Thyroid gland (tissue), 4 donors: ENCODE results near the gene INO80C. TPM values are rescaled to one million over a fixed set of nuclear protein-coding genes. Genes with fewer than 3 reads are reported as not detected.

Experiments
- DNase-seq, 2 donors: peaks; one replicate each; pipeline ENCODE4 v3.0.0-alpha.2; 2019
- H3K27ac ChIP-seq, 3 donors: fragments of 200-600 bp; sonication (generic); 1 replicate in 2 of 3; 2 replicates in 1 of 3; pipeline ENCODE4 v1.5.1; 2016 to 2019; ENCODE audit warnings: mild to moderate bottlenecking in 1 of 3, moderate library complexity in 1 of 3
- H3K27me3 ChIP-seq: fragments of 200-600 bp; sonication (generic); one replicate; pipeline ENCODE4 v1.5.1; 2019
- H3K36me3 ChIP-seq, 2 donors: fragments of 200-600 bp; sonication (generic); one replicate each; pipeline ENCODE4 v1.5.1; 2016 to 2019
- H3K4me1 ChIP-seq, 2 donors: fragments of 200-600 bp; sonication (generic); one replicate each; pipeline ENCODE4 v1.5.1; 2017 to 2019
- H3K4me3 ChIP-seq, 3 donors: fragments of 200-600 bp; sonication (generic); replicated peaks in 1 of 3; 1 replicate in 2 of 3; 2 replicates in 1 of 3; pipeline ENCODE4 v1.5.1; 2016; ENCODE audit warnings: mild to moderate bottlenecking in 1 of 3
- H3K9me3 ChIP-seq: fragments of 200-600 bp; sonication (generic); one replicate; pipeline ENCODE4 v1.5.1; 2017
- POLR2A ChIP-seq, 2 donors: fragments of 450-650 bp; IDR thresholded peaks; one replicate each; pipeline ENCODE4 v1.6.1; 2017; ENCODE audit warnings: antibody characterized with exemption in 2 of 2, mild to moderate bottlenecking in 2 of 2, moderate library complexity in 1 of 2
- WGBS, 2 donors: methylation state at CpG; one replicate each; pipeline ENCODE4 v1.1.5; 2017; 5-methylcytosine and 5-hydroxymethylcytosine counted together
- intact Hi-C: fragments of 100-400 bp; cut with DNase I; formaldehyde crosslinking; loops from one replicate; pipeline ENCODE4 v1.15.1; 2023
- total RNA-seq, 4 donors: library from RNA; depleted of rRNA; stranded (reverse); fragments of >200 nt; gene quantifications; one replicate each; pipeline ENCODE4 v1.2.3, GENCODE V29; 2016
- TF ChIP-seq, protein P1 (sequence below), 6 experiments: fragments of 200-600 bp in 3 of 6; fragments of 450-650 bp in 3 of 6; sonication (generic) in 3 of 6; IDR thresholded peaks; one replicate each; pipeline ENCODE4 v1.5.1; 2016 to 2019; ENCODE audit warnings: antibody characterized with exemption in 6 of 6, mild to moderate bottlenecking in 2 of 6, inconsistent platforms in 1 of 6, moderate library complexity in 1 of 6

INO80C gene
- total RNA-seq, 4 donors from 2014 or later, result 5.1 to 19.3 (median 8.2) TPM

DNA sequence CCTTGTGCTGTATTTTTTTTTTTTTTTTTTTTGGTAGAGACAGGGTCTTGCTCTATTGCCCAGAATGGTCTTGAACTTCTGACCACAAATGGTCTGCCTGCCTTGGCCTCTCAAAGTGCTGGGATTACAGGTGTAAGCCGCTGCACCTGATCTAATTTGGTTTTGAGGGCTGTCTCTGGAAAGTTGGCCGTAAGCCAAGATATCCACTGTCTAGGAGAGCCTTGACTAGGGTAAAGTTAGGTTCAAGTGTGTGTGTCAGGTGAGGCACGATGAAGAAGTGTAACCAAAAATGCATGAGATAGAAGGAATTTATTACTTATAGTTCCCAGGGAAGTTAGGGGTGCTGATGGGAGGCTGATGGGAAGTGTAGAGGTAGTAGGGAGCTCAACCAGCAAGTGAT, 46.7 kb downstream of the INO80C start:
- Histone ChIP-seq H3K27me3 (no peaks in the 10 kb centered on the region), H3K4me3 (no peak overlapping the region), H3K4me1 (no peaks in the 10 kb centered on the region), H3K36me3 (no peaks in the 10 kb centered on the region), H3K27ac (no peak overlapping the region), H3K9me3 (no peaks in the 10 kb centered on the region)
- no peak for DNase-seq
- 64 to 68% methylated on average over 3 of the region's 3 CpGs for WGBS, 2 donors
- TF ChIP-seq, protein P1, sequence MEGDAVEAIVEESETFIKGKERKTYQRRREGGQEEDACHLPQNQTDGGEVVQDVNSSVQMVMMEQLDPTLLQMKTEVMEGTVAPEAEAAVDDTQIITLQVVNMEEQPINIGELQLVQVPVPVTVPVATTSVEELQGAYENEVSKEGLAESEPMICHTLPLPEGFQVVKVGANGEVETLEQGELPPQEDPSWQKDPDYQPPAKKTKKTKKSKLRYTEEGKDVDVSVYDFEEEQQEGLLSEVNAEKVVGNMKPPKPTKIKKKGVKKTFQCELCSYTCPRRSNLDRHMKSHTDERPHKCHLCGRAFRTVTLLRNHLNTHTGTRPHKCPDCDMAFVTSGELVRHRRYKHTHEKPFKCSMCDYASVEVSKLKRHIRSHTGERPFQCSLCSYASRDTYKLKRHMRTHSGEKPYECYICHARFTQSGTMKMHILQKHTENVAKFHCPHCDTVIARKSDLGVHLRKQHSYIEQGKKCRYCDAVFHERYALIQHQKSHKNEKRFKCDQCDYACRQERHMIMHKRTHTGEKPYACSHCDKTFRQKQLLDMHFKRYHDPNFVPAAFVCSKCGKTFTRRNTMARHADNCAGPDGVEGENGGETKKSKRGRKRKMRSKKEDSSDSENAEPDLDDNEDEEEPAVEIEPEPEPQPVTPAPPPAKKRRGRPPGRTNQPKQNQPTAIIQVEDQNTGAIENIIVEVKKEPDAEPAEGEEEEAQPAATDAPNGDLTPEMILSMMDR (IDR thresholded peaks at IDR 0.05), result no peak
- no peak for TF ChIP-seq POLR2A (IDR thresholded peaks at IDR 0.05)
- intact Hi-C loops, result no loop called here

DNA sequence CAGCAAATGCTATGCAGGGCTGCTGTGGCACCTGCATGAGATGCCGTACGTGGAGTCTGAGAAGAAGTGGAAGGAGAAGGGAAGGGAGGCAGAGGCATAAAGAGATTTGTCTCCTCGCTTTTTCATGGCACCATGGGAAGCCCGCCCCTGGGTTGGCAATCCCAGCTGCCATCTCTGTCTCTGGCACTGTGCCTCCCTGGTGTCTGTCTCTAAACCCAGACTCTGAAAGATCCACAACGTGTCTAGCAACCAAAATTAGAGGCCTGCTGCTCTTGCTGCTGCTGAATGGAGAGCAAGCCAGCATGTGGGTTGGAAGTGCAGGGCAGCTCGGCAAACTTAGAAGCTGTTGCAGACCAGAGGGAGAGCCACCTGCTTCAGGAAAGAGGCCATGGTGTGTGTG, 53.1 kb downstream of the INO80C start:
- 84 to 88% methylated on average over 6 of the region's 6 CpGs for WGBS, 2 donors
- Histone ChIP-seq H3K4me1 (no peaks in the 10 kb centered on the region), H3K27me3 (no peaks in the 10 kb centered on the region), H3K27ac (no peak overlapping the region), H3K36me3 (no peaks in the 10 kb centered on the region), H3K4me3 (no peak overlapping the region), H3K9me3 (no peaks in the 10 kb centered on the region)
- intact Hi-C loops, result no loop called here
- DNase-seq, result no peak
- TF ChIP-seq, protein P1 (IDR thresholded peaks at IDR 0.05), result no peak
- TF ChIP-seq POLR2A (IDR thresholded peaks at IDR 0.05), result no peak

DNA sequence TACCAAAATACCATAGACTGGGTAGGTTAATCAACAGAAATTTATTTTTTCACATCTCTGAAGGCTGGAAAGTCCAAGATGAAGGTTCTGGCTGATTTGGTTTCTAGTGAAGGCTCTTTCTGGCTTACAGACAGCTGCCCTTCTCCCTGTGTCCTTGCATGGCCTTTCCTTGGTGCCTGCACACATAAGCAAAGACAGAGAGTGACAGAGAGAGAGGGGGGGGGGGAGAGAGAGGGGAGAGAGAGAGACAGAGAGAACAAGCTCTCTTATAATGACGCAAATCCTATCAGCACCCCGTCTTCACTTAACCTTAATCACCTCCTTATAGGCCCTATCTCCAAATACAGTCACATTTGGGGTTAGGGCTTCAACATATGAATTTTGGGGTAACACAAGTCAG, 53.9 kb downstream of the INO80C start:
- Histone ChIP-seq H3K27me3 (no peaks in the 10 kb centered on the region), H3K27ac (no peak overlapping the region), H3K36me3 (no peaks in the 10 kb centered on the region), H3K4me3 (no peak overlapping the region), H3K4me1 (no peaks in the 10 kb centered on the region), H3K9me3 (no peaks in the 10 kb centered on the region)
- WGBS, 2 donors, result 93% methylated on average over 2 of the region's 2 CpGs
- intact Hi-C loops, result no loop called here
- TF ChIP-seq POLR2A (IDR thresholded peaks at IDR 0.05), result no peak
- TF ChIP-seq, protein P1 (IDR thresholded peaks at IDR 0.05), result no peak
- DNase-seq, result no peak

DNA sequence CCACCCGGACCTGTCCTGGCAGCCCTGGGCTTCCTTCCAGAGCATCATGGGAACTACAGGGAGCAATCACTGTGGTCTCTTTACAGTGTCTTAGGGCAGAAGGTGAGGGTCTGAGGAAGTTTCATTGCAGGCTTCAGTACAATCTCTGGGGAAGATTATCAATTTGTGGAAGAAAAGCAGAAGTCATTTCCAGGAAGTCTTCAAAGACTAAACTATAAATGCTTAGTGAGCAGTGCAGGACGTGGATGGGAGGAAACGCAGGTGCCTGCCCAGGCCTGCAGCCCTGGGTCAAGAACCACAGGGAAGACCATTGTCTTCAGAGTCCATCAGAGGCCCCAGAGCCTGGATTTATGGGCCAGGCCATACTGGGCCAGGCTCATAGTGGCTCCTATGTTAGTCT, 54.3 kb downstream of the INO80C start:
- intact Hi-C loops, result no loop called here
- no peaks in the 10 kb centered on the region for H3K4me1 ChIP-seq
- H3K9me3 ChIP-seq, result no peaks in the 10 kb centered on the region
- no peak for DNase-seq
- TF ChIP-seq, protein P1 (IDR thresholded peaks at IDR 0.05), result no peak
- TF ChIP-seq POLR2A (IDR thresholded peaks at IDR 0.05), result no peak
- WGBS, 2 donors, result 82 to 94% methylated on average over 3 of the region's 3 CpGs
- H3K36me3 ChIP-seq, result no peaks in the 10 kb centered on the region
- H3K27ac ChIP-seq, result no peak overlapping the region
- H3K4me3 ChIP-seq, result no peak overlapping the region
- H3K27me3 ChIP-seq, result no peaks in the 10 kb centered on the region

DNA sequence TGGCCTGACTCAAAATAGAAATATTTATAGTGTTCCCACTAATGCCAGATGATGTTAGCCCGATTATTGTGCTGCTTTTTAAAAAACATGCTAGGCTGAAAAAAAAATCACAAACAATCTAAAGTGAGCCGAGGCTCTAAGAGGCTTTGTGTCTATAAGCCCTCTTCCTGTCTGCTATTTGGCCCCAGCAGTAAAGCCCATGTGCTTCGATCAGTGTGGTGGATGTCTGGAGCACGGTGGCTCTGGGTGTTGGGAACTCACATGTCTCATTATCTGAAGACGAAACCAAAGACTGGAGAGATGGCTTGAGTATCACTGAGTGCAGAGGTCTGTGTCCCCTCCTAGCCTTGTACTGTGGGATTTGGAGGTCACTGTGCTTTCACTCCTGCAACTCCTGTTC, 55.1 kb downstream of the INO80C start:
- no peak overlapping the region for H3K4me3 ChIP-seq
- H3K4me1 ChIP-seq, result no peaks in the 10 kb centered on the region
- intact Hi-C loops, result no loop called here
- no peak overlapping the region for H3K27ac ChIP-seq
- no peak for DNase-seq
- no peaks in the 10 kb centered on the region for H3K27me3 ChIP-seq
- no peaks in the 10 kb centered on the region for H3K36me3 ChIP-seq
- H3K9me3 ChIP-seq, result no peaks in the 10 kb centered on the region
- WGBS, 2 donors, result 68 to 69% methylated on average over 5 of the region's 5 CpGs
- TF ChIP-seq, protein P1 (IDR thresholded peaks at IDR 0.05), result no peak
